OCI-LY7 (cell line): ENCODE measurements around the gene RBM33. TPM values are rescaled to one million over a fixed set of nuclear protein-coding genes. Genes with fewer than 3 reads are reported as not detected.

ENCODE experiments used
- BruUV-seq: library from RNA; stranded (reverse); fragments of 400-500 nt; replicated peaks from 2 replicates; lab custom pipeline; 2021; lab: Mats Ljungman, UMichigan
- CTCF ChIA-PET: fragments of 300-600 bp; sonication (Branson Sonifier 250); formaldehyde crosslinking; loops from one replicate; lab custom pipeline; 2022; ENCODE audit warnings: antibody characterized with exemption; ENCODE audit not compliant: unreplicated experiment; lab: Charles Lee
- POLR2A ChIA-PET: fragments of 300-600 bp; sonication (Branson Sonifier 250); formaldehyde crosslinking; loops from one replicate; lab custom pipeline; 2022; ENCODE audit warnings: antibody characterized with exemption; lab: Charles Lee
- DNase-seq: peaks from one replicate; pipeline ENCODE4 v3.0.0-alpha.2; 2015; ENCODE audit warnings: low spot score
- H2AFZ ChIP-seq: fragments of 200-600 bp; sonication (generic), shearing (Covaris generic); 2 replicates; pipeline ENCODE4 v1.6.1; 2014; ENCODE audit warnings: mild to moderate bottlenecking, antibody characterized with exemption, low read length, moderate library complexity
- H3K27ac ChIP-seq: fragments of 200-600 bp; sonication (generic); 2 replicates; pipeline ENCODE4 v1.5.1; 2014; ENCODE audit warnings: mixed run types, low read depth, mild to moderate bottlenecking, moderate library complexity, low read length, inconsistent platforms; ENCODE audit not compliant: poor library complexity, severe bottlenecking
- H3K36me3 ChIP-seq: fragments of 200-600 bp; sonication (generic); 2 replicates; pipeline ENCODE4 v1.6.1; 2014; ENCODE audit warnings: mild to moderate bottlenecking, antibody characterized with exemption, low read length, moderate library complexity, mixed read lengths; ENCODE audit not compliant: insufficient read depth
- H3K4me1 ChIP-seq: fragments of 200-600 bp; sonication (generic); 2 replicates; pipeline ENCODE4 v1.5.1; 2014; ENCODE audit warnings: mild to moderate bottlenecking, low read length; ENCODE audit not compliant: insufficient read depth, poor library complexity, severe bottlenecking
- H3K4me2 ChIP-seq: fragments of 200-600 bp; sonication (generic); 2 replicates; pipeline ENCODE4 v1.6.1; 2014; ENCODE audit warnings: mild to moderate bottlenecking, low read length
- H3K4me3 ChIP-seq: fragments of 200-600 bp; sonication (generic); 2 replicates; pipeline ENCODE4 v1.5.1; 2014; ENCODE audit warnings: mild to moderate bottlenecking, low read depth, low read length; ENCODE audit not compliant: poor library complexity, severe bottlenecking
- H3K79me2 ChIP-seq: fragments of 200-600 bp; sonication (generic); 2 replicates; pipeline ENCODE4 v1.6.1; 2016; ENCODE audit warnings: low read depth, mild to moderate bottlenecking, low read length, moderate library complexity, mixed read lengths; ENCODE audit not compliant: insufficient read depth
- H3K9me2 ChIP-seq: fragments of 200-600 bp; sonication (generic); 2 replicates; pipeline ENCODE4 v1.6.1; 2016; ENCODE audit warnings: mild to moderate bottlenecking, low read length, mixed read lengths; ENCODE audit not compliant: insufficient read depth
- H3K9me3 ChIP-seq: fragments of 200-600 bp; sonication (generic); 2 replicates; pipeline ENCODE4 v1.6.1; 2014; ENCODE audit warnings: mild to moderate bottlenecking, mixed run types, low read length, mixed read lengths
- H4K20me1 ChIP-seq: fragments of 200-600 bp; sonication (generic); 2 replicates; pipeline ENCODE4 v1.6.1; 2014; ENCODE audit warnings: mild to moderate bottlenecking, antibody characterized with exemption, low read length, moderate library complexity, mixed read lengths; ENCODE audit not compliant: insufficient read depth
- CTCF ChIP-seq: fragments of 200-600 bp; sonication (generic); conservative IDR thresholded peaks from 2 replicates; pipeline ENCODE4 v1.5.1; 2014; ENCODE audit warnings: mild to moderate bottlenecking, antibody characterized with exemption, low read length, moderate library complexity, mixed read lengths
- EZH2phosphoT487 ChIP-seq: fragments of 200-600 bp; sonication (generic); IDR thresholded peaks from 2 replicates; pipeline ENCODE4 v1.6.1; 2018; ENCODE audit warnings: low read depth, borderline replicate concordance, mild to moderate bottlenecking, mixed run types, antibody characterized with exemption, low read length, moderate library complexity, mixed read lengths
- intact Hi-C: fragments of 100-400 bp; cut with micrococcal nuclease; formaldehyde crosslinking; loops from one replicate; pipeline ENCODE4 v1.10.0; 2022; ENCODE audit not compliant: unreplicated experiment
- total RNA-seq, 2 experiments: library from RNA; depleted of rRNA in 1 of 2; stranded (reverse); fragments of >200 nt in 1 of 2; shearing (Covaris generic) in 1 of 2; gene quantifications; 2 replicates each; pipeline ENCODE4 v1.2.3, GENCODE V29; 2014 to 2022

The RBM33 gene
- total RNA-seq, 2 experiments from 2014 or later = 67.6 to 127 TPM

GRCh38 chr7:155660059-155660757, 15.7 kb downstream of the RBM33 start:
- TF ChIP-seq CTCF = no peak
- no peak for TF ChIP-seq EZH2phosphoT487
- intact Hi-C loops = no loop called here
- no peak for DNase-seq
- Histone ChIP-seq H3K79me2 (peaks cover 100% of the 10 kb centered on the region), H3K9me2 (no peaks in the 10 kb centered on the region), H3K4me3 (no peak overlapping the region), H3K27ac (no peak overlapping the region), H3K4me1 (peaks cover 63% of the 10 kb centered on the region), H3K4me2 (no peak overlapping the region), H3K36me3 (peaks cover 55% of the 10 kb centered on the region), H3K9me3 (peaks cover 11% of the 10 kb centered on the region; the same call in 1 of the 2 replicates), H2AFZ (no peak overlapping the region), H4K20me1 (peaks cover 62% of the 10 kb centered on the region)
- ChIA-PET POLR2A (interaction anchor here (0.7 to 1.7 kb wide), 2 partner anchors 12 to 18 kb away, joined by 4 to 5 read pairs; no protein-coding TSS in a partner anchor), CTCF (interaction anchor here (0.6 kb wide), 1 partner anchor 20 kb away, joined by 3 read pairs; no protein-coding TSS in a partner anchor)
- BruUV-seq = no TSS peak

- Histone ChIP-seq H3K4me1 (peaks cover 63% of the 10 kb centered on the region), H3K4me3 (no peak overlapping the region), H3K79me2 (peaks cover 100% of the 10 kb centered on the region), H3K4me2 (no peak overlapping the region), H3K36me3 (peaks cover 60% of the 10 kb centered on the region), H2AFZ (no peak overlapping the region), H3K27ac (no peak overlapping the region), H3K9me2 (no peaks in the 10 kb centered on the region), H3K9me3 (peaks cover 11% of the 10 kb centered on the region; the same call in 1 of the 2 replicates), H4K20me1 (peaks cover 66% of the 10 kb centered on the region)
- BruUV-seq = no TSS peak
- no peak for DNase-seq
- ChIA-PET POLR2A (no interaction called here), CTCF (no interaction called here)
- intact Hi-C loops = no loop called here
- TF ChIP-seq CTCF (no peak), EZH2phosphoT487 (no peak)
Observed at GRCh38 chr7:155660758-155661093, 16.3 kb downstream of the RBM33 start.
